IMR-90 (cell line): Measurements from ENCODE around the gene GPC6. TPM values are rescaled to one million over a fixed set of nuclear protein-coding genes. Genes with fewer than 3 reads are reported as not detected.
A peak's percentile ranks its signal among the peaks of the same experiment; 100 is the strongest.

Experiments
- ATAC-seq: fragments of 200-7000 bp; cut with Tn5 transposase; 2 replicates; pipeline ENCODE4 v1.9.1; 2020; ENCODE audit warnings: low read depth, mild to moderate bottlenecking, moderate library complexity
- BruUV-seq: library from RNA; stranded (reverse); fragments of 400-500 nt; replicated peaks from 2 replicates; lab custom pipeline; 2021; lab: Mats Ljungman, UMichigan
- CTCF ChIA-PET: fragments of 300-600 bp; formaldehyde crosslinking; extraction: SDS; loops from one replicate; lab custom pipeline; 2021; ENCODE audit warnings: antibody characterized with exemption; lab: Yijun Ruan, JAX
- POLR2A ChIA-PET: fragments of 300-600 bp; sonication (Branson Sonifier 250); formaldehyde crosslinking; loops from one replicate; lab custom pipeline; 2022; ENCODE audit warnings: antibody characterized with exemption; ENCODE audit not compliant: unreplicated experiment; lab: Charles Lee
- DNase-seq: peaks from one replicate; pipeline ENCODE4 v3.0.0; 2013
- H2AFZ ChIP-seq: replicated peaks from 2 replicates; pipeline ENCODE3; 2013; ENCODE audit warnings: low read length, mild to moderate bottlenecking; ENCODE audit not compliant: poor library complexity
- H2AK5ac ChIP-seq: 2 replicates; pipeline ENCODE4 v1.6.1; 2013; ENCODE audit warnings: low read depth, low read length, inconsistent platforms
- H2AK9ac ChIP-seq: replicated peaks from 2 replicates; pipeline ENCODE3; 2013; ENCODE audit warnings: mild to moderate bottlenecking, low read depth, low read length, moderate library complexity; ENCODE audit not compliant: poor library complexity
- H2BK120ac ChIP-seq: 2 replicates; pipeline ENCODE4 v1.6.1; 2013; ENCODE audit warnings: low read depth, low read length, inconsistent platforms
- H2BK15ac ChIP-seq: 3 replicates; pipeline ENCODE4 v1.6.1; 2013; ENCODE audit warnings: low read depth, low read length, inconsistent platforms
- H2BK20ac ChIP-seq: 2 replicates; pipeline ENCODE4 v1.6.1; 2013; ENCODE audit warnings: low read depth, mild to moderate bottlenecking, inconsistent platforms, low read length, moderate library complexity
- H2BK5ac ChIP-seq: 2 replicates; pipeline ENCODE4 v1.6.1; 2013; ENCODE audit warnings: mild to moderate bottlenecking, low read depth, low read length, inconsistent platforms; ENCODE audit not compliant: poor library complexity, severe bottlenecking
- H3K14ac ChIP-seq: replicated peaks from 2 replicates; pipeline ENCODE4 v1.6.1; 2013; ENCODE audit warnings: low read depth, low read length, inconsistent platforms
- H3K18ac ChIP-seq: 2 replicates; pipeline ENCODE4 v1.6.1; 2013; ENCODE audit warnings: low read depth, low read length, control low read depth
- H3K23ac ChIP-seq: 2 replicates; pipeline ENCODE4 v1.6.1; 2013; ENCODE audit warnings: low read depth, low read length, inconsistent platforms
- H3K27ac ChIP-seq: 2 replicates; pipeline ENCODE4 v1.5.1; 2013; ENCODE audit warnings: mild to moderate bottlenecking, control low read depth, low read length; ENCODE audit not compliant: insufficient read depth
- H3K27me3 ChIP-seq: 2 replicates; pipeline ENCODE4 v1.6.1; 2013; ENCODE audit warnings: low read length; ENCODE audit not compliant: control insufficient read depth, insufficient read depth
- H3K36me3 ChIP-seq: 2 replicates; pipeline ENCODE4 v1.6.1; 2013; ENCODE audit warnings: low read length, mixed read lengths; ENCODE audit not compliant: control insufficient read depth, insufficient read depth
- H3K4ac ChIP-seq: 2 replicates; pipeline ENCODE4 v1.6.1; 2013; ENCODE audit warnings: low read depth, low read length, inconsistent platforms
- H3K4me1 ChIP-seq: 2 replicates; pipeline ENCODE4 v1.6.1; 2013; ENCODE audit warnings: low read length, mixed read lengths; ENCODE audit not compliant: control insufficient read depth, insufficient read depth
- H3K4me2 ChIP-seq: 2 replicates; pipeline ENCODE4 v1.6.1; 2013; ENCODE audit warnings: low read depth, mild to moderate bottlenecking, control low read depth, low read length, moderate library complexity
- H3K4me3 ChIP-seq: 2 replicates; pipeline ENCODE4 v1.5.1; 2013; ENCODE audit warnings: low read depth, mild to moderate bottlenecking, control low read depth, low read length, moderate library complexity; ENCODE audit not compliant: insufficient read depth
- H3K56ac ChIP-seq: 2 replicates; pipeline ENCODE4 v1.6.1; 2013; ENCODE audit warnings: low read length, inconsistent platforms; ENCODE audit not compliant: insufficient read depth; ENCODE audit errors: extremely low read depth
- H3K79me1 ChIP-seq, 2 experiments: 2 replicates each; pipeline ENCODE4 v1.6.1; 2013; ENCODE audit warnings: low read length in 2 of 2, inconsistent platforms in 1 of 2, low read depth in 1 of 2
- H3K9ac ChIP-seq: 2 replicates; pipeline ENCODE4 v1.6.1; 2013; ENCODE audit warnings: low read depth, low read length, control low read depth
- H3K9me1 ChIP-seq: 2 replicates; pipeline ENCODE4 v1.6.1; 2013; ENCODE audit warnings: low read length, inconsistent platforms; ENCODE audit not compliant: insufficient read depth
- H3K9me3 ChIP-seq: 2 replicates; pipeline ENCODE4 v1.6.1; 2013; ENCODE audit warnings: low read length; ENCODE audit not compliant: control insufficient read depth, insufficient read depth
- H4K20me1 ChIP-seq: 2 replicates; pipeline ENCODE4 v1.6.1; 2013; ENCODE audit warnings: low read length, inconsistent platforms; ENCODE audit not compliant: insufficient read depth
- H4K5ac ChIP-seq: 2 replicates; pipeline ENCODE4 v1.6.1; 2013; ENCODE audit warnings: mild to moderate bottlenecking, low read depth, low read length, control low read depth
- H4K8ac ChIP-seq, 2 experiments: 2 replicates each; pipeline ENCODE4 v1.6.1; 2013; ENCODE audit warnings: low read depth in 2 of 2, low read length in 2 of 2, control low read depth in 1 of 2, inconsistent platforms in 1 of 2
- H4K91ac ChIP-seq: 2 replicates; pipeline ENCODE4 v1.6.1; 2013; ENCODE audit warnings: low read depth, low read length, inconsistent platforms; ENCODE audit not compliant: insufficient read depth
- BHLHE40 ChIP-seq: fragments of 150-350 bp; IDR thresholded peaks from 2 replicates; pipeline ENCODE4 v1.6.1; 2016; ENCODE audit warnings: mild to moderate bottlenecking, low read depth, low read length
- CEBPB ChIP-seq: IDR thresholded peaks from 2 replicates; pipeline ENCODE4 v1.6.1; 2012; ENCODE audit warnings: low read depth, low read length, improper control_type of control experiment
- FOS ChIP-seq: fragments of 150-350 bp; IDR thresholded peaks from 2 replicates; pipeline ENCODE4 v1.6.1; 2016; ENCODE audit warnings: low read depth, low read length
- RFX5 ChIP-seq: IDR thresholded peaks from 2 replicates; pipeline ENCODE4 v1.8.0; 2012; ENCODE audit warnings: low read depth, mild to moderate bottlenecking, low read length, moderate library complexity
- WGBS, 2 experiments: methylation state at CpG; one replicate each; pipeline versions ENCODE4 v1.1.5 to v1.1.7; 2013; ENCODE audit warnings: missing lambda C conversion rate in 2 of 2; ENCODE audit not compliant: insufficient read length in 1 of 2; ENCODE audit errors: extremely low coverage in 2 of 2; 5-methylcytosine and 5-hydroxymethylcytosine counted together
- dilution Hi-C: fragments of 300-500 bp; cut with HindIII; formaldehyde crosslinking; loops from one replicate; pipeline ENCODE4 v1.14.3; 2018; ENCODE audit warnings: low sequenced_read_pairs; ENCODE audit not compliant: unreplicated experiment
- in situ Hi-C: fragments of 300-500 bp; cut with MboI; formaldehyde crosslinking; loops from 3 replicates; pipeline ENCODE4 v1.14.3; 2019; ENCODE audit warnings: low sequenced_read_pairs, inconsistent platforms, mixed read lengths
- intact Hi-C: fragments of 100-400 bp; cut with micrococcal nuclease; formaldehyde crosslinking; loops from 2 replicates; pipeline ENCODE4 v1.10.0; 2022
- polyA plus RNA-seq, 3 experiments: library from polyadenylated mRNA; depleted of rRNA; stranded (reverse); fragments of >200 nt; gene quantifications; 2 replicates each; pipeline ENCODE4 v1.2.3, GENCODE V29; 2012; ENCODE audit warnings: low replicate concordance in 1 of 3
- total RNA-seq: library from RNA; depleted of rRNA; stranded (reverse); fragments of >200 nt; gene quantifications from 2 replicates; pipeline ENCODE4 v1.2.3, GENCODE V29; 2012

Gene GPC6
- total and polyA plus RNA-seq, 2 of the 4 experiments (the other 2 are of a cell fraction), result 14.9 to 39.4 TPM

DNA sequence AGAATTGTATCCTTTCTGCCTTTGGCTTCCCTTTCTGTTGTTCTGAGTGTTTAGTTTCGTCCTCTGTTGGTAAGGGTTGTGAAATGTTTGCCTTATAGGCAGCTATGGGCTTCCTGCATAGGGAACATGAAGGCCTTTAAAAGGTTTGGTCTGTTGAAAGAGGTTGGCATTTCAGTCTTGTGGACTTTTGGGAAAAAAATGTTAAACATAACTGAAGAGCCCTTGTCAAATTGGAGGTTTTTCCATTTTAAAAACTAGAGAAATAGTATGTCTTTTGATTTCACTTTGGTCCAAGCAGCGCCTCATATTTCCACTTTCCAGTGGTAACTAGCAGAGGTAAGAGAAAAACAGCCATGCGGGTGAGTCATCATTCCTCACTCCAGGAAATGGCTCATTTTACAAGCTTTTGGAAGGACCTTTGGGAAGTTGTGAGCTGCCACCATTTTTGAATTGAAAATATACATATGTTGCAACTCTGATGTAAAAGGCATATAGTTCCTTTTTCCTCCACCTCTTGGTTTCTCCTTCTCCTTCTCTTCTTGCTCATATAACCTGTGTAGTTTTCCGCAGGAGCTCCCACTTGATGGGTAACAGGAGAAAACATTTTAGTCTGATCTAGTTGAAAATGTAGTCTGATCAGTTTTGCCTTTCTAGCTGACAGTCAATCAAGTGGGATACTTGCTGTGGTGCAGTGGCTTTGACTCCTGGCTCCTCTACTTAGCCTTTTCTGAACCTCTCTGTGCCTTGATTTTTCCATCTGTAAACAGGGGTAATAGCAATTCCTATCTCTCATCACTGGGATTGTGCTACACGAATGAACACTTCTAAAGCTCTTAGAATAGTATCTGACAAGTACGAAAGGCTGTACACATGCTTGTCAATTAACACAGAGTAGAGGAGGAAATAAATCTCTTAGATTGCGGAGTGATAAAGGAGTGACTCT is 23.0 kb downstream of the GPC6 start:
- Histone ChIP-seq H3K23ac (peak overlapping the region; percentile 81; the same call in 1 of the 2 replicates), H2BK15ac (peak overlapping the region; percentile 82; the same call in 2 of the 3 replicates), H2BK20ac (peak overlapping the region; percentile 97), H2AK9ac (peak overlapping the region; percentile 5), H3K79me1 (peaks cover 16 to 21% of the 10 kb centered on the region in 2 experiments), H3K4me3 (no peak overlapping the region), H2AFZ (peak overlapping the region; percentile 77), H3K9ac (no peak overlapping the region), H2BK120ac (peak overlapping the region; percentile 98), H3K36me3 (no peaks in the 10 kb centered on the region), H3K18ac (peak overlapping the region; percentile 96), H4K20me1 (no peaks in the 10 kb centered on the region), H3K56ac (peak overlapping the region; percentile 65), H3K27ac (peak overlapping the region; percentile 67), H3K9me3 (no peaks in the 10 kb centered on the region), H2BK5ac (peak overlapping the region; percentile 97), H4K8ac (peak overlapping the region; percentile 91 to 97), H3K9me1 (no peaks in the 10 kb centered on the region), H3K4ac (peak overlapping the region; percentile 90), H2AK5ac (peak overlapping the region; percentile 68), H4K91ac (peak overlapping the region; percentile 95), H3K14ac (peak overlapping the region; percentile 90), H4K5ac (peak overlapping the region; percentile 96), H3K4me2 (peak overlapping the region; percentile 71; the same call in 1 of the 2 replicates), H3K4me1 (peaks cover 9% of the 10 kb centered on the region), H3K27me3 (no peaks in the 10 kb centered on the region)
- no peak for TF ChIP-seq RFX5
- peak; percentile 76 for TF ChIP-seq CEBPB
- peak; percentile 44; the same call in 1 of the 2 replicates for TF ChIP-seq BHLHE40
- peak; percentile 95 for TF ChIP-seq FOS
- WGBS, 2 experiments, result no CpG with 5 or more reads among the region's 7 CpGs
- no TSS peak for BruUV-seq
- in situ Hi-C loops (loop anchor here (25.0 kb wide), 2 partner anchors 1088 to 1363 kb away; partner anchors contain the start of gene GPR180), dilution Hi-C loops (no loop called here), intact Hi-C loops (loop anchor here (10.0 kb wide), 1 partner anchor 55 kb away; no protein-coding TSS in a partner anchor)
- ChIA-PET CTCF (interaction anchor here (0.5 kb wide), 1 partner anchor 200 kb away, joined by 3 read pairs; no protein-coding TSS in a partner anchor), POLR2A (no interaction called here)
- DNase-seq, result peak; percentile 95
- ATAC-seq, result peak; percentile 78
